H1 (cell line): ENCODE measurements around the gene JAM2. TPM values are rescaled to one million over a fixed set of nuclear protein-coding genes. Genes with fewer than 3 reads are reported as not detected.

Experiments used
- CHD1 ChIP-seq: IDR thresholded peaks from 2 replicates; pipeline ENCODE4 v1.6.1; 2012; ENCODE audit warnings: low read depth, low read length, improper control_type of control experiment
- polyA plus RNA-seq, 7 experiments: library from polyadenylated mRNA; depleted of rRNA in 3 of 7; stranded (reverse) in 5 of 7; unstranded in 2 of 7; fragments of >200 nt in 5 of 7; fragments of 200-250 nt in 2 of 7; gene quantifications; 1 replicate in 5 of 7; 2 replicates in 1 of 7; 4 replicates in 1 of 7; pipeline versions ENCODE4 v1.2.1 to v1.2.3, GENCODE V29; 2011 to 2013; ENCODE audit warnings: missing spikeins in 2 of 7, mixed read lengths in 2 of 7
- total RNA-seq: library from RNA; stranded (reverse); fragmentation: NEBNext Ultra II Directional; extraction: Animal tissue kit (Norgen Biotek cat#: 25700); gene quantifications from 2 replicates; pipeline ENCODE4 v1.2.1, GENCODE V29; 2021

Gene JAM2
- total and polyA plus RNA-seq, 2 of the 8 experiments (the other 6 are each of a cell fraction or from before 2014, with no cell fraction given): 4.9 to 9.5 TPM

- no peak for TF ChIP-seq CHD1
Measured at GRCh38 chr21:25607151-25608043, 31.7 kb upstream of the JAM2 start, which contains the start of gene MRPL39 (continued).
